Osteocyte (in vitro differentiated cells): ENCODE data around the gene SYT9. TPM values are rescaled to one million over a fixed set of nuclear protein-coding genes. Genes with fewer than 3 reads are reported as not detected.

Experiments
- DNase-seq: peaks from one replicate; pipeline ENCODE4 v3.0.0; 2021; ENCODE audit warnings: mixed read lengths; ENCODE audit not compliant: unreplicated experiment; ENCODE audit errors: extremely low spot score
- H3K27ac Mint-ChIP-seq: one replicate; pipeline ENCODE4 v1.8.0; 2021; ENCODE audit warnings: mild to moderate bottlenecking, mixed read lengths; ENCODE audit not compliant: unreplicated experiment
- H3K27me3 Mint-ChIP-seq: one replicate; pipeline ENCODE4 v1.8.0; 2021; ENCODE audit warnings: mixed read lengths; ENCODE audit not compliant: unreplicated experiment
- H3K36me3 Mint-ChIP-seq: one replicate; pipeline ENCODE4 v1.8.0; 2021; ENCODE audit warnings: mixed read lengths; ENCODE audit not compliant: unreplicated experiment
- H3K4me1 Mint-ChIP-seq: one replicate; pipeline ENCODE4 v1.8.0; 2021; ENCODE audit warnings: mixed read lengths; ENCODE audit not compliant: unreplicated experiment
- H3K4me3 Mint-ChIP-seq: one replicate; pipeline ENCODE4 v1.8.0; 2021; ENCODE audit warnings: mild to moderate bottlenecking, moderate library complexity, mixed read lengths; ENCODE audit not compliant: unreplicated experiment
- H3K9me3 Mint-ChIP-seq: one replicate; pipeline ENCODE4 v1.8.0; 2021; ENCODE audit warnings: mixed read lengths; ENCODE audit not compliant: unreplicated experiment
- total RNA-seq: library from RNA; stranded (reverse); gene quantifications from 2 replicates; pipeline ENCODE4 v1.2.1, GENCODE V29; 2021
- TF ChIP-seq, protein P1 (sequence below): fragments of 200-600 bp; sonication (generic); IDR thresholded peaks from 2 replicates; pipeline ENCODE4 v1.5.0; 2021; ENCODE audit warnings: antibody characterized with exemption, mild to moderate bottlenecking, moderate library complexity

Gene SYT9
- total RNA-seq, 1 donor from 2014 or later: 0.40 TPM

GRCh38 chr11:7367803-7368202 lies 116.1 kb downstream of the SYT9 start:
- H3K4me1 Mint-ChIP-seq: peaks cover 7% of the 10 kb centered on the region
- peaks cover 4% of the 10 kb centered on the region for H3K9me3 Mint-ChIP-seq
- no peak overlapping the region for H3K27ac Mint-ChIP-seq
- no peak overlapping the region for H3K4me3 Mint-ChIP-seq
- TF ChIP-seq, protein P1, sequence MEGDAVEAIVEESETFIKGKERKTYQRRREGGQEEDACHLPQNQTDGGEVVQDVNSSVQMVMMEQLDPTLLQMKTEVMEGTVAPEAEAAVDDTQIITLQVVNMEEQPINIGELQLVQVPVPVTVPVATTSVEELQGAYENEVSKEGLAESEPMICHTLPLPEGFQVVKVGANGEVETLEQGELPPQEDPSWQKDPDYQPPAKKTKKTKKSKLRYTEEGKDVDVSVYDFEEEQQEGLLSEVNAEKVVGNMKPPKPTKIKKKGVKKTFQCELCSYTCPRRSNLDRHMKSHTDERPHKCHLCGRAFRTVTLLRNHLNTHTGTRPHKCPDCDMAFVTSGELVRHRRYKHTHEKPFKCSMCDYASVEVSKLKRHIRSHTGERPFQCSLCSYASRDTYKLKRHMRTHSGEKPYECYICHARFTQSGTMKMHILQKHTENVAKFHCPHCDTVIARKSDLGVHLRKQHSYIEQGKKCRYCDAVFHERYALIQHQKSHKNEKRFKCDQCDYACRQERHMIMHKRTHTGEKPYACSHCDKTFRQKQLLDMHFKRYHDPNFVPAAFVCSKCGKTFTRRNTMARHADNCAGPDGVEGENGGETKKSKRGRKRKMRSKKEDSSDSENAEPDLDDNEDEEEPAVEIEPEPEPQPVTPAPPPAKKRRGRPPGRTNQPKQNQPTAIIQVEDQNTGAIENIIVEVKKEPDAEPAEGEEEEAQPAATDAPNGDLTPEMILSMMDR: no peak
- no peaks in the 10 kb centered on the region for H3K27me3 Mint-ChIP-seq
- H3K36me3 Mint-ChIP-seq: no peaks in the 10 kb centered on the region
- DNase-seq: no peak

GRCh38 chr11:7376386-7376785 lies 124.7 kb downstream of the SYT9 start:
- Mint-ChIP-seq H3K36me3 (no peaks in the 10 kb centered on the region), H3K4me3 (no peak overlapping the region), H3K27ac (no peak overlapping the region), H3K4me1 (no peaks in the 10 kb centered on the region), H3K27me3 (no peaks in the 10 kb centered on the region), H3K9me3 (peaks cover 4% of the 10 kb centered on the region)
- DNase-seq: no peak
- TF ChIP-seq, protein P1: no peak

DNA sequence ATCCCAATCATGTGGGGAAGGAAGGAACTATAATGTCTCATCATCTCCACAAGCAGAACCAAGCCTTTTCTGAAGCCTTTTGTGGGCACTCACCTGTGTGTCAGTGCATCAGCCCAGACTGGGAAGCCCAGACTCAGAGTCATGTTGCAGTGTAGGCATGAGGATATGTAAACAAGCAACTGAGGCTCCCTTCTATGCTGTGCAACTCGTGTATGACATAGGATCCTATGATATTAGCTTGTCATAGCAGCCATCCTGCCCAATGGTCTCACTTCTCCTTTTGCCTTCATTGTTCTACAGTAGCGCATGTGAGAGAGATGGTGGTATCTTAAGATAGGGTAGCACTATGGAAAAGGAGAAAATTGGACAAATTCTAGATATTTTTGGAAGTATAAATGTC lies 130.2 kb downstream of the SYT9 start:
- Mint-ChIP-seq H3K27ac (no peak overlapping the region), H3K36me3 (no peaks in the 10 kb centered on the region), H3K4me1 (no peaks in the 10 kb centered on the region), H3K4me3 (no peak overlapping the region), H3K27me3 (peaks cover 2% of the 10 kb centered on the region), H3K9me3 (no peaks in the 10 kb centered on the region)
- DNase-seq: no peak
- TF ChIP-seq, protein P1: no peak

- Mint-ChIP-seq H3K36me3 (no peaks in the 10 kb centered on the region), H3K9me3 (no peaks in the 10 kb centered on the region), H3K27me3 (peaks cover 2% of the 10 kb centered on the region), H3K4me3 (no peak overlapping the region), H3K27ac (no peak overlapping the region), H3K4me1 (no peaks in the 10 kb centered on the region)
- no peak for DNase-seq
- TF ChIP-seq, protein P1: no peak
Observed at GRCh38 chr11:7383406-7383805, 131.7 kb downstream of the SYT9 start.

- no peak overlapping the region for H3K4me3 Mint-ChIP-seq
- no peaks in the 10 kb centered on the region for H3K4me1 Mint-ChIP-seq
- H3K27ac Mint-ChIP-seq: no peak overlapping the region
- TF ChIP-seq, protein P1: no peak
- DNase-seq: no peak
- peaks cover 2% of the 10 kb centered on the region for H3K27me3 Mint-ChIP-seq
- no peaks in the 10 kb centered on the region for H3K9me3 Mint-ChIP-seq
- no peaks in the 10 kb centered on the region for H3K36me3 Mint-ChIP-seq
Observed at GRCh38 chr11:7384691-7385090, 133.0 kb downstream of the SYT9 start.
